GM18951 (cell line): Measurements from ENCODE around the gene GPATCH1.
"Not testable (repeated sequence)": the region's sequence is repeated elsewhere in the genome, so short reads cannot be mapped to it uniquely, and the experiment has no call there.

ENCODE experiments used
- POLR2A ChIP-seq: IDR thresholded peaks from 4 replicates; pipeline ENCODE4 v1.6.1; 2011; ENCODE audit warnings: mild to moderate bottlenecking; ENCODE audit not compliant: insufficient read length, insufficient read depth; ENCODE audit errors: extremely low read depth
- in situ Hi-C: fragments of 300-500 bp; cut with MboI; formaldehyde crosslinking; loops from one replicate; pipeline ENCODE4 v1.12.0; 2022; ENCODE audit warnings: low sequenced_read_pairs, mixed read lengths, inconsistent platforms; ENCODE audit not compliant: unreplicated experiment

GPATCH1 gene

DNA sequence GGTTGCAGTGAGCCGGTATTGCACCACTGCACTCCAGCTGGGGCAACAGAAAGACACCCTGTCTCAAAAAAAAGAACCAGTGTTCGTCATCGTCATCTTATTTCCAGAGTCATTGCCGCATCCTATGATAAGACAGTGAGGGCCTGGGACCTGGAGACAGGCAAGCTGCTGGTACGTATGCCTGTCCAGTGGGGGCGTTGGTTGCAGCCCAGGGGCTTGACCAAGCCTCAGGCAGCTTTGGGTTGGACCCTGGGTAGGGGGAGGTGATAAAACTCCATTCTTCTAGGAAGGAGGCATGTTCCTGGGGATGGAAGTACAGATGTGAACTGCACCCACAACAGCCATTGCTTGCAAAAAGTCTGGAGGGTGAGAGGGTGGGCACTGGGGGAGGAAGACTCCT lies 66.6 kb downstream of the GPATCH1 start:
- no peak for TF ChIP-seq POLR2A
- in situ Hi-C loops = no loop called here

DNA sequence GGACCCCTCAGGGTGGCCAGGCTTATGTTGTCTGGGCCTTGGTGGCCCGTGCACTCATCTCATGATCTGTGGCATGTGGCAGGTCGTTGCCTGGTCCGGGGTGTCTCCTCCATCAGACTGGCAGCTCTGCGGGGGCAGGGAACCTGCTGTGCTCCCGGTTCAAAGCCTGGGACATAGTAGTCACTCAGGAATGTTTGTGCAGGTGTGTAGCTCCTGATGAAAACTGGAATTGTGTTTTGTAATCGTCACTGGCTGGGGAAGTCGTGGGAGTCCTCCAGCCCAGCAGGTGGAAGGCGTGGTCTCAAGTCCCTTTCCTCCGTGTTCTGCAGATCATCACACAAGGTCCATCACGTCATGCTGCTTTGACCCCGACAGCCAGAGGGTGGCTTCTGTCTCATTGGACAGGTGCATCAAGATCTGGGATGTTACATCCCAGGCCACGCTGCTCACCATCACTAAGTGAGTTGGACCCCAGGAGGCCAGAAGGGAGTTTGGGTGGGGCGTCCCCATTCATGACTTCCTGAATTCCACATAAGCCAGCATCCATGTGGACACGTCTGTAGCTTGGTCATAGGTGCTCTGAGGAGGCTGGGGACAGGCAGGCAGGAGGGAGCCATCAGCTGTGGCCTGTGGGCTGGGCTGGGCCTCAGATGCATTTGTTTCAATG lies 70.0 kb downstream of the GPATCH1 start:
- TF ChIP-seq POLR2A = no peak
- in situ Hi-C loops = no loop called here

DNA sequence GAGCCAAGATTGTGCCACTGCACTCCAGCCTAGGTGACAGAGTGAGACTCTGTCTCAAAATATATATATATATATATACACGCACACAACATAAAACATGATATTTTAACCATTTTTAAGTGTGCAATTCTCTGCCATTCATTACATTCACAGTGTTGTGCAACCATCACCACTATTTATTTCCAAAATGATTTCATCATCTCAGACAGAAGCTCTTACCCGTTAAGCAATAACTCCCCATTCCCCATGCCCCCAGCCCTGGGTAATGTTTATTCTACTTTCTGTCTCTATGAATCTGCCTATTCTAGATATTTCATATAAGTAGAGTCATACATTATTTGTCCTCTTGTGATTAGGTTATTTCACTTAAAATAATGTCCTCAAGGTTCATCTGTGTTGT lies 71.2 kb downstream of the GPATCH1 start:
- in situ Hi-C loops = no loop called here
- TF ChIP-seq POLR2A = no peak

GRCh38 chr19:33152625-33153024 lies 71.6 kb downstream of the GPATCH1 start:
- in situ Hi-C loops = not testable (repeated sequence)

GRCh38 chr19:33154313-33154712 lies 73.3 kb downstream of the GPATCH1 start:
- in situ Hi-C loops = not testable (repeated sequence)

DNA sequence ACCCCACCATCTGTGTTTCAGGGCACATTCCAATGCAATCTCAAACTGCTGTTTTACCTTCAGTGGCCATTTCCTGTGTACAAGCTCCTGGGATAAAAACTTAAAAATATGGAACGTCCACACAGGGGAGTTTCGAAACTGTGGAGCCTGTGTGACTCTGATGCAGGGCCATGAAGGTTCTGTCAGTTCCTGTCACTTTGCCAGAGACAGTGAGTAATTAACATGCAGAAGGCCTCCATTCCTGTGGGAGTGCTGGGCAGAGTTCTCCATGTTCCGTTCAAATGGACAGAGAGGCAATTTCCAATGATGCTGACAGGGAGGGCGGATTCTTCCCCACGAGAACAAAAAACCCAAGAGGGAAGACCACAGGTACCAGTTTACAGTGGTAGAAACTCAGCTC lies 75.4 kb downstream of the GPATCH1 start:
- TF ChIP-seq POLR2A = no peak
- in situ Hi-C loops = no loop called here

- in situ Hi-C loops = no loop called here
- no peak for TF ChIP-seq POLR2A
Observed at GRCh38 chr19:33157906-33158305, 76.9 kb downstream of the GPATCH1 start.

GRCh38 chr19:33158365-33158764 lies 77.4 kb downstream of the GPATCH1 start:
- no peak for TF ChIP-seq POLR2A
- in situ Hi-C loops = no loop called here

GRCh38 chr19:33159149-33159548 lies 78.2 kb downstream of the GPATCH1 start:
- no peak for TF ChIP-seq POLR2A
- in situ Hi-C loops = no loop called here

- no peak for TF ChIP-seq POLR2A
- in situ Hi-C loops = no loop called here
Observed at GRCh38 chr19:33159893-33160292, 78.9 kb downstream of the GPATCH1 start.

DNA sequence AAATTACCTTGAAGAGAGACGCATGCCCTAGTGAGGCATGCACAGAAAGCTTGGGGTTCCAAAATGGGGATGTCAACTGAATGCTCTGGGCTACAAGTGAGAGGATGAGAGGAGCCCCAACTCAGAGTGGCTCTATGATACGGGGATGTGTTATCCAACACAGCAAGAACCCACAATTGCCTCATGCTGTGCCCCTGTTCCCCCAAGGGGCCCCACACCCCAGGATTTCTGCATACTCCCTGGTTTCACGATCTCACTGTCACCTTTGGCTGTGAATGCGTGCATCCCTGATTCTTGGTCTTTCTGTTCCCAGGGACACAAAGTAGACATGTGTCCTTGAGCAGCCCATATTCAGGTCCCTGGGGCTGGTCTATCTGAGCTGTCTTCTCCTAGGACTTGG lies 80.2 kb downstream of the GPATCH1 start:
- no peak for TF ChIP-seq POLR2A
- in situ Hi-C loops = no loop called here

GRCh38 chr19:33163481-33163880 lies 82.5 kb downstream of the GPATCH1 start:
- in situ Hi-C loops = no loop called here
- no peak for TF ChIP-seq POLR2A

DNA sequence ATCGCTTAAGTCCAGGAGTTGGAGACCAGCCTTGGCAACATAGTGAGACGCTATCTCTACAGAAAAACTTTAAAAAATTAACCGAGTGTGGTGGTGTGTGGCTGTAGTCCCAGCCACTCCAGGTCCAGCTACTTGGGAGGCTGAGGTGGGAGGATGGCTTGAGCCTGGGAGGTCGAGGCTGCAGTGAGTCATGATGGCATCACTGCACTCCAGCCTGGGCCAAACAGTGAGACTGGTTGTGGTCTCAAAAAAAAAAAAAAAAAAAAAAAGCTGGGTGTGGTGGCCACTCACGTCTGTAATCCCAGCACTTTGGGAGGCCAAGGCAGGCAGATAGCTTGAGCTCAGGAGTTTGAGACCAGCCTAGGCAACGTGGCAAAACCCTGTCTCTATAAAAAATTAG lies 85.1 kb downstream of the GPATCH1 start:
- in situ Hi-C loops = not testable (repeated sequence)

GRCh38 chr19:33167438-33167837 lies 86.5 kb downstream of the GPATCH1 start:
- in situ Hi-C loops = no loop called here
- TF ChIP-seq POLR2A = no peak

DNA sequence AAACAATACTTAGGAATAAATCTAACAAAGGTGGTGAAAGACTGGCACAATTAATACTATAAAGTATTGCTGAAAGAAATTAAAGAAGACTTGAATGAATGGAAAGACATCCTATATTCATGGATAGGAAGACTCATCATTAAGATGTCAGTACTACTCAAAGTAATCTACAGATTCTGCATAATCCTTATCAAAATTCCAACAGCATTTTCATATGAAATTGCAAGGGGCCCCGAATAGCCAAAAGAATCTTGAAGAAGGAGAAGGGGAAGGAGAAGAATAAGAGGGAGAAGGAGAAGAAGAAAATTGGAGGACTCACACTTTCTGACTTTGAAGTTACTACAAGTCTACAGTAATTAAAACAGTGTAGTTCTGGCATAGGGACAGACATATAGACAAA lies 87.5 kb downstream of the GPATCH1 start:
- in situ Hi-C loops = no loop called here
- no peak for TF ChIP-seq POLR2A
